ENCODE measurements around the gene RASEF.

DNA sequence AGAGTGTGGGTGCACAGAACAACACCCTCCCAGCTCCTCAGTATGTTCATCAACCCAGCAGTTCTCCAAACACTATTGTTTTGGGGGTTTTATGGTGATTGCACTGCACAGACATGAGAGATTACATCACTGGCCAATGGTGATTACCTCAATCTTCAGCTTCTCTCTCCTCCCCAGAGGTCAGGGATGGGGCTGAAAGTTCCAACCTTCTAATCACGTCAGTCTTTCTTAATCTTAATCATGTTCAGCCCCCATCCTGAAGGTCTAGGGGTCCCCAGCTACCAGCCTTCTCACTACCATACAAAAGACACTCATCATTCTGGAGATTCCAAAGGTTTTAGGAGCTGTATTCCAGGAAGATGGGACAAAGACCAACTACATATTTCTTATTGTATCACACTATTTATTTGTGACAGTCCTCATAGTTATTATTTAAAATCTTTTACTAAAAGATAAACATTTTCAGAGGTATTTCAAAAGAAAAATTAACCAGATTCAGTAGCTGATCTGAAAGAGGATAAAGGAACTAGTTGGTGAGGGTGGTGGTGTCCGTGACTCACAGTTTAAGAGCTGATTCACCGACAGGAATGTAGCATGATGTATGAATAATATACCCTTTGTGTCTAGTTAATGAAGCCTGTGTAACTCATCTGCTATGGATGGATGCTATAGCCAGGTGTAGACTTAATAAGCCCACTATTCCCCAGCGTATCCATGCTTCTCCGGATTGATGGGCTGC lies 35.6 kb downstream of the RASEF start:
- no peak for TF ChIP-seq CTCF (conservative IDR thresholded peaks at IDR 0.05; ENCODE audit: low read length)
- no peak for TF ChIP-seq EZH2phosphoT487 (IDR thresholded peaks at IDR 0.05; ENCODE audit: borderline replicate concordance)

Data from Loucy (cell line).